Neural progenitor cell (in vitro differentiated cells): ENCODE results near the gene RNF126. TPM values are rescaled to one million over a fixed set of nuclear protein-coding genes. Genes with fewer than 3 reads are reported as not detected.
A peak's percentile ranks its signal among the peaks of the same experiment; 100 is the strongest.
"Not testable (repeated sequence)": the region's sequence is repeated elsewhere in the genome, so short reads cannot be mapped to it uniquely, and the experiment has no call there.

Source experiments
- DNase-seq: peaks from one replicate; pipeline ENCODE4 v3.0.0-alpha.2; 2016; ENCODE audit warnings: low spot score
- H2AFZ ChIP-seq: fragments of 200-600 bp; sonication (generic); replicated peaks from 2 replicates; pipeline ENCODE4 v1.6.1; 2016; ENCODE audit warnings: antibody characterized with exemption
- H3F3A ChIP-seq: fragments of 200-600 bp; sonication (generic); 2 replicates; pipeline ENCODE4 v1.6.1; 2016; ENCODE audit warnings: antibody characterized with exemption, low read depth
- H3K27ac ChIP-seq: fragments of 200-600 bp; sonication (generic); 2 replicates; pipeline ENCODE4 v1.5.1; 2016; ENCODE audit warnings: mild to moderate bottlenecking
- H3K27me3 ChIP-seq: fragments of 200-600 bp; sonication (generic); 2 replicates; pipeline ENCODE4 v1.6.1; 2016; ENCODE audit warnings: mild to moderate bottlenecking, moderate library complexity
- H3K36me3 ChIP-seq: fragments of 200-600 bp; sonication (generic); 2 replicates; pipeline ENCODE4 v1.5.1; 2016
- H3K4me1 ChIP-seq: fragments of 200-600 bp; sonication (generic); 2 replicates; pipeline ENCODE4 v1.6.1; 2016; ENCODE audit warnings: mixed run types
- H3K4me2 ChIP-seq: fragments of 200-600 bp; sonication (generic); 2 replicates; pipeline ENCODE4 v1.6.1; 2016
- H3K4me3 ChIP-seq: fragments of 200-600 bp; sonication (generic); 2 replicates; pipeline ENCODE4 v1.5.1; 2016
- H3K79me2 ChIP-seq: fragments of 200-600 bp; sonication (generic); 2 replicates; pipeline ENCODE4 v1.6.1; 2016; ENCODE audit warnings: low read depth
- H3K9ac ChIP-seq: fragments of 200-600 bp; sonication (generic); 2 replicates; pipeline ENCODE4 v1.6.1; 2016
- H3K9me3 ChIP-seq: fragments of 200-600 bp; sonication (generic); 2 replicates; pipeline ENCODE4 v1.5.1; 2016; ENCODE audit warnings: low read depth
- H4K20me1 ChIP-seq: fragments of 200-600 bp; sonication (generic); 2 replicates; pipeline ENCODE4 v1.6.1; 2016; ENCODE audit warnings: low read depth
- H3K27ac Mint-ChIP-seq: 3 replicates; pipeline ENCODE4 v1.8.0; 2021; ENCODE audit warnings: mixed read lengths
- H3K27me3 Mint-ChIP-seq: 2 replicates; pipeline ENCODE4 v1.8.0; 2022; ENCODE audit warnings: low read depth, mild to moderate bottlenecking, inconsistent platforms, moderate library complexity, mixed read lengths; ENCODE audit not compliant: insufficient read depth
- H3K36me3 Mint-ChIP-seq: 3 replicates; pipeline ENCODE4 v1.8.0; 2021; ENCODE audit warnings: mixed read lengths
- H3K4me1 Mint-ChIP-seq: 3 replicates; pipeline ENCODE4 v1.8.0; 2021; ENCODE audit warnings: mixed read lengths
- H3K4me3 Mint-ChIP-seq: 3 replicates; pipeline ENCODE4 v1.8.0; 2021; ENCODE audit warnings: mild to moderate bottlenecking, moderate library complexity, mixed read lengths
- H3K9me3 Mint-ChIP-seq: 3 replicates; pipeline ENCODE4 v1.8.0; 2020; ENCODE audit warnings: mixed read lengths
- EZH2 ChIP-seq: fragments of 200-600 bp; sonication (generic); IDR thresholded peaks from 2 replicates; pipeline ENCODE4 v1.6.1; 2017; ENCODE audit warnings: antibody characterized with exemption, mild to moderate bottlenecking, moderate library complexity
- EZH2phosphoT487 ChIP-seq: fragments of 200-600 bp; sonication (generic); IDR thresholded peaks from 2 replicates; pipeline ENCODE4 v1.6.1; 2017; ENCODE audit warnings: antibody characterized with exemption
- total RNA-seq: library from RNA; depleted of rRNA; stranded (reverse); fragments of >200 nt; gene quantifications from 2 replicates; pipeline ENCODE4 v1.2.3, GENCODE V29; 2015; ENCODE audit warnings: low replicate concordance
- TF ChIP-seq, protein P1 (sequence below): fragments of 200-600 bp; sonication (generic); IDR thresholded peaks from 2 replicates; pipeline ENCODE4 v1.5.1; 2017; ENCODE audit warnings: antibody characterized with exemption, mild to moderate bottlenecking

RNF126 gene
- total RNA-seq, 1 donor from 2014 or later = 9.7 TPM

DNA sequence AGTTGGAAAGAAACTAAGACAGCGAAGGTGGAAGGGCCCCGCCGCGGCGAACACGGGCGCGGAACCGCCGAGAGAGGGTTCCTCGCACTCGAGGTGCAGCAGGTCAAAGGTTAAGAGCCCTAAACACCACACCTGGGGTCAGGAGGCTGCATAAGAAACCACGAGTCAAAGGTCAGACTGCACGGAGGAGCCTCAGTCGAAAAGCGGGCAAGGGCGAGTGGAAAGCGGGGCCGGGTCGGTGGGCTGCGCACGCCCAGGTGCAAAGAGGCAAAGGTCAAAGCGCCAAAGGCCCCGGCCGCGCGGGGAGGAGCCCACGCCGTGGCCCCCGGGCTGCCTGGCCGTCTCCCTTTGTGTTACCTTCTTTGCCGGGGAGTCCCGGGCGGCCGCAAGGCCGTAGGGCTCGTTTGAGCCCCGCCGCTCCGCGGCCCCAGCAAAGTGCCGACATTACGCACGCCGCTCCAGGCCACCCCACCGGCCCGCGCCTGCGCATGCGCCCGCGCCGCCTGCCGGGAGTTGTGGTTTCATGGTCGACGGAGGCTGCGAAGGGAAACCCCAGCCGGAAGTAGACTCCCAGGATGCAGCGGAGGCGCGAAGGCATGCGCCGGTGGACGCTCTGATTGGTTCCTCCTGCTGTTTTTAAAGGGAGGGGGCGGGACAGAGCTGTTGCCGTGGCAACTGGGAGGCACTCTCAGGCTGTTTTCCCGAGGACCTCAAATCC lies 29.8 kb downstream of the RNF126 start, which contains the start of gene POLRMT:
POLRMT (minus strand) TSS at position 470 of the 718 bp plus-strand sequence; CDS start at position 445, 25 bp downstream.
- Histone ChIP-seq H3K27me3 (peaks cover 18% of the 10 kb centered on the region), H3K9me3 (no peaks in the 10 kb centered on the region), H3K9ac (peak within 1 kb of the TSS; percentile 61), H3K36me3 (no peaks in the 10 kb centered on the region), H3K4me3 (peak within 1 kb of the TSS; percentile 92), H3F3A (peaks cover 15% of the 10 kb centered on the region), H3K4me2 (peak within 1 kb of the TSS; percentile 94), H3K4me1 (peaks cover 5% of the 10 kb centered on the region), H2AFZ (peak within 1 kb of the TSS; percentile 87), H3K27ac (no peak within 1 kb of the TSS), H3K79me2 (peaks cover 28% of the 10 kb centered on the region), H4K20me1 (peaks cover 40% of the 10 kb centered on the region)
- Mint-ChIP-seq H3K9me3 (no peaks in the 10 kb centered on the region), H3K36me3 (peaks cover 10% of the 10 kb centered on the region), H3K4me3 (peak within 1 kb of the TSS; percentile 97), H3K27ac (peak within 1 kb of the TSS; percentile 96), H3K4me1 (peaks cover 16% of the 10 kb centered on the region), H3K27me3 (peaks cover 6% of the 10 kb centered on the region)
- TF ChIP-seq, protein P1, sequence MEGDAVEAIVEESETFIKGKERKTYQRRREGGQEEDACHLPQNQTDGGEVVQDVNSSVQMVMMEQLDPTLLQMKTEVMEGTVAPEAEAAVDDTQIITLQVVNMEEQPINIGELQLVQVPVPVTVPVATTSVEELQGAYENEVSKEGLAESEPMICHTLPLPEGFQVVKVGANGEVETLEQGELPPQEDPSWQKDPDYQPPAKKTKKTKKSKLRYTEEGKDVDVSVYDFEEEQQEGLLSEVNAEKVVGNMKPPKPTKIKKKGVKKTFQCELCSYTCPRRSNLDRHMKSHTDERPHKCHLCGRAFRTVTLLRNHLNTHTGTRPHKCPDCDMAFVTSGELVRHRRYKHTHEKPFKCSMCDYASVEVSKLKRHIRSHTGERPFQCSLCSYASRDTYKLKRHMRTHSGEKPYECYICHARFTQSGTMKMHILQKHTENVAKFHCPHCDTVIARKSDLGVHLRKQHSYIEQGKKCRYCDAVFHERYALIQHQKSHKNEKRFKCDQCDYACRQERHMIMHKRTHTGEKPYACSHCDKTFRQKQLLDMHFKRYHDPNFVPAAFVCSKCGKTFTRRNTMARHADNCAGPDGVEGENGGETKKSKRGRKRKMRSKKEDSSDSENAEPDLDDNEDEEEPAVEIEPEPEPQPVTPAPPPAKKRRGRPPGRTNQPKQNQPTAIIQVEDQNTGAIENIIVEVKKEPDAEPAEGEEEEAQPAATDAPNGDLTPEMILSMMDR = no peak
- TF ChIP-seq EZH2 = peak; percentile 20
- peak; percentile 99 for DNase-seq

DNA sequence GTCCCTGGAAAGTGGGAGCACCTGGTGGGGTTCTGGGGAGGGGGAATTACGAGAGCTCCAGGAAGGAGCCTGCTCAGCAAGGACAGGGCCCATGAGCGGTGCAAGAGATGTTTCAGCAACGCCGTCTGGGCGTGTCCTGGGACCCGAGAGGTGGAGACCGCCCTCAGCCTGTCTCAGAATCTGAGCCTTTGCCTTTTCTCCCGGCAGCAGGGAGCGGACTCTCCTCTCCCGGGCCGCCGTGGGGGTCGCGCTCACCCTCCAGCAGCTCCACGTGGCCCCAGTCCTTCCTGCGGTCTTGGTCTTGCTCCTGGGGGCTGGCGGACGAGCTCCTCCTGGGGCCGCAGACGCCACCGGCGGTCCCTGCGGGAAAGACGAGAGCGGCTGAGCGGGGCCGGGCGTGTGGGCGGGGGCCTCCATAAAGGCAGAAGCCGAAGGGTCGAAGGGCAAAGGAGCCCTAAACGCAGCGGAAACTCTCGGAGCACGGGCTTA lies 30.4 kb downstream of the RNF126 start:
- H3K4me3 Mint-ChIP-seq = peak overlapping the region; percentile 97
- TF ChIP-seq, protein P1 = peak; percentile 1
- TF ChIP-seq EZH2phosphoT487 (no peak), EZH2 (peak; percentile 8)
- peak overlapping the region; percentile 40 for H2AFZ ChIP-seq

DNA sequence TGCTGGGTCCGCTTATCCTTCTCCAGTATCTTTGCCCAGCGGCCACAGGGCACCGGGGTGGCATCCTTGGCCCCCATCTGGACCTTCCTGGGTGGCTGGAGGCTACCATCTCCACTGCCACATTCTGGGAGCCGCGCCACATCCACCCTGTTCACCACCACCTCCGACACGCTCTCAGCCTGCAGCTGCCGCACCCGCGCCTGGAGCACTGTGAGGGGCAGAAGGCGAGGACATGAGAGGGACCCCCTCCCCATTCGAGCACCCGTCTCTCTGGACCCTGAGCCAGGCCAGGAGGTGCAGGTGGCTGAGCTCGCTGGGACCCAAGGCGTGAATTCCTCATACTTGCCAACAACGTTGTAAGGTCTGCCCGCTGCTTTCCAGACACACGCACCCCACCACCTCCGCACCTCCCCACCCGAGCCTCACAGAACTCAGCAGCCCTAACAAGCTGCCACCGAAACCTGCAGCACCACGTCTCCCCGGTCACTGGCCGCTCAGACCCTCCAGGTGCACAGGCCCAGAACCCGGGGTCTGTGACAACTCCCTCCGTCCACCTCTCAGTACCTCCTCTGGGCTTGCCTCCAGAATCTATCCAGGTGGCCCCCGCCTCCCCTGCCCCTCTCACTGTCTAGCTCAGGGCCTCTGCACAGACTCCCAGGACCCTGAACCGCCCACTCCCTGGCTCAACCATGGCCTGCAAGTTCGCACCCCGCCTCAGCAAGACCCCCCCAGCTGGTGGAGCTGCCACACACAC lies 32.9 kb downstream of the RNF126 start:
- Histone ChIP-seq H3K9ac (no peak overlapping the region), H3K79me2 (peaks cover 28% of the 10 kb centered on the region), H3K4me2 (no peak overlapping the region), H3K27me3 (no peaks in the 10 kb centered on the region), H2AFZ (no peak overlapping the region), H3K27ac (no peak overlapping the region), H3K36me3 (no peaks in the 10 kb centered on the region), H3K9me3 (no peaks in the 10 kb centered on the region), H3K4me1 (peaks cover 5% of the 10 kb centered on the region), H3F3A (peaks cover 7% of the 10 kb centered on the region), H4K20me1 (peaks cover 46% of the 10 kb centered on the region), H3K4me3 (no peak overlapping the region)
- Mint-ChIP-seq H3K27me3 (peaks cover 5% of the 10 kb centered on the region), H3K36me3 (peaks cover 16% of the 10 kb centered on the region), H3K9me3 (no peaks in the 10 kb centered on the region), H3K4me3 (no peak overlapping the region), H3K27ac (no peak overlapping the region), H3K4me1 (peaks cover 21% of the 10 kb centered on the region)
- no peak for DNase-seq
- TF ChIP-seq EZH2phosphoT487 (no peak), EZH2 (no peak)
- TF ChIP-seq, protein P1 = no peak

More for the DNA sequence above, 30.4 kb downstream of the RNF126 start:
- Histone ChIP-seq H3K4me3 (peak overlapping the region; percentile 92), H3K9me3 (no peaks in the 10 kb centered on the region), H4K20me1 (peaks cover 43% of the 10 kb centered on the region), H3K4me2 (peak overlapping the region; percentile 94), H3K4me1 (peaks cover 5% of the 10 kb centered on the region), H3K27ac (no peak overlapping the region), H3K36me3 (no peaks in the 10 kb centered on the region), H3K27me3 (peaks cover 12% of the 10 kb centered on the region), H3K9ac (peak overlapping the region; percentile 59), H3K79me2 (peaks cover 28% of the 10 kb centered on the region), H3F3A (peaks cover 13% of the 10 kb centered on the region)
- peaks cover 7% of the 10 kb centered on the region for H3K27me3 Mint-ChIP-seq
- DNase-seq = peak; percentile 77
- H3K36me3 Mint-ChIP-seq = peaks cover 11% of the 10 kb centered on the region
- H3K9me3 Mint-ChIP-seq = no peaks in the 10 kb centered on the region
- peaks cover 16% of the 10 kb centered on the region for H3K4me1 Mint-ChIP-seq
- peak overlapping the region; percentile 78 for H3K27ac Mint-ChIP-seq

DNA sequence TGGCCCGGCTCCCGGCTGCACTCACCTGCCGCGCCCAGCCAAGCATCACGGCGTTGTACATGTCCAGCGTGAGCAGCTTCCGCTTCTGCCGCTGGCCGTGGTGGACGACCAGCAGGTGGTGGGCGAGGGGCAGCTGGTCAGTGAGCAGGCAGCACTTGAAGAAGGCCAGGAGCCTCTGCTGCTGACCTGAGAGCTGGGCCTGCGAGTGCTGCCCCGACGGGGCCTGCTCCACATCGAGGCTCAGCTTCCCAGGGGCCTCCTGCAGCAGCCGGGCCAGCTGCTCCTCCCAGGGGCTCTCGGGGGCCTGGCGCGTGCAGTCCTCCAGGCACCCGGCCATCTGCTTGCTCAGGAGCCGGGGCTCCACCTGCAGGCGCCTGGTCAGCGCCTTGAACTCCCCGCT lies 33.5 kb downstream of the RNF126 start:
- not testable (repeated sequence) for H3K27me3 Mint-ChIP-seq, H3K36me3 ChIP-seq, H3K27me3 ChIP-seq, H3K4me1 ChIP-seq, H3K9ac ChIP-seq, H3K9me3 ChIP-seq, H2AFZ ChIP-seq, DNase-seq, H3K9me3 Mint-ChIP-seq, H3K4me3 Mint-ChIP-seq, H3K27ac Mint-ChIP-seq, H3F3A ChIP-seq, H3K4me2 ChIP-seq, H3K4me3 ChIP-seq, H3K27ac ChIP-seq
- Mint-ChIP-seq H3K36me3 (peaks cover 16% of the 10 kb centered on the region), H3K4me1 (peaks cover 21% of the 10 kb centered on the region)
- peaks cover 50% of the 10 kb centered on the region for H4K20me1 ChIP-seq
- peaks cover 28% of the 10 kb centered on the region for H3K79me2 ChIP-seq
